Hematopoietic multipotent progenitor cell (in vitro differentiated cells): ENCODE measurements around the gene GRB7. TPM values are rescaled to one million over a fixed set of nuclear protein-coding genes. Genes with fewer than 3 reads are reported as not detected.
"Not testable (repeated sequence)": the region's sequence is repeated elsewhere in the genome, so short reads cannot be mapped to it uniquely, and the experiment has no call there.

Source experiments
- DNase-seq, 3 donors: peaks; one replicate each; pipeline ENCODE4 v3.0.0-alpha.2; 2011 to 2015; ENCODE audit warnings: low read depth in 2 of 3, low spot score in 2 of 3
- total RNA-seq: library from RNA; depleted of rRNA; stranded (reverse); fragments of >200 nt; gene quantifications from one replicate; pipeline ENCODE4 v1.2.3, GENCODE V29; 2012

The GRB7 gene
- total RNA-seq, 1 donor, result not detected

DNA sequence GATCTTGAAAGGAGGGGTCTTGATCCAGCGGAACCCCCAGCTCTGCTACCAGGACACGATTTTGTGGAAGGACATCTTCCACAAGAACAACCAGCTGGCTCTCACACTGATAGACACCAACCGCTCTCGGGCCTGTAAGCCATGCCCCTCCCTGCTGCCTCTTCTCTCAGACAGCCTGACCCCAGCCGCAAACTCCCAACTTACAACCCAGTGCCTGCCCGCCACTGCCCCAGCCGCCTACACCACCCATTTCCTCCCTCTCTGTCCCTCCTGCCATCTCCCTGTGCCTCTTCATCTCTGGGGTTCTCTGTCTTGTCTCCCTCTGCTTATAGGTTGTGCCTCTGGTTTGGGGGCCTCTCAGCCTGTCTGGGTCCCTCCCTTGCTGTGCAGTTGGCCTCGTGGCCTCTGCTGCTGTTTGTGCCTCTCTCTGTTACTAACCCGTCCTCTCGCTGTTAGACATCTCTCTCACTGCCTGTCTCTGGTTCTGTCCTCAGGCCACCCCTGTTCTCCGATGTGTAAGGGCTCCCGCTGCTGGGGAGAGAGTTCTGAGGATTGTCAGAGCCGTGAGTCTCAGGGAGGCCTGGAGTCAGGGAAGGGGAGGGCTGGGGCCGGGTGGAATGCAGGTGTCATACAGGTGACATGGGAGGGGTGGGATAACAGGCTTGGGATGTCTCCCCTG is 28.3 kb upstream of the GRB7 start:
- no peak for DNase-seq

DNA sequence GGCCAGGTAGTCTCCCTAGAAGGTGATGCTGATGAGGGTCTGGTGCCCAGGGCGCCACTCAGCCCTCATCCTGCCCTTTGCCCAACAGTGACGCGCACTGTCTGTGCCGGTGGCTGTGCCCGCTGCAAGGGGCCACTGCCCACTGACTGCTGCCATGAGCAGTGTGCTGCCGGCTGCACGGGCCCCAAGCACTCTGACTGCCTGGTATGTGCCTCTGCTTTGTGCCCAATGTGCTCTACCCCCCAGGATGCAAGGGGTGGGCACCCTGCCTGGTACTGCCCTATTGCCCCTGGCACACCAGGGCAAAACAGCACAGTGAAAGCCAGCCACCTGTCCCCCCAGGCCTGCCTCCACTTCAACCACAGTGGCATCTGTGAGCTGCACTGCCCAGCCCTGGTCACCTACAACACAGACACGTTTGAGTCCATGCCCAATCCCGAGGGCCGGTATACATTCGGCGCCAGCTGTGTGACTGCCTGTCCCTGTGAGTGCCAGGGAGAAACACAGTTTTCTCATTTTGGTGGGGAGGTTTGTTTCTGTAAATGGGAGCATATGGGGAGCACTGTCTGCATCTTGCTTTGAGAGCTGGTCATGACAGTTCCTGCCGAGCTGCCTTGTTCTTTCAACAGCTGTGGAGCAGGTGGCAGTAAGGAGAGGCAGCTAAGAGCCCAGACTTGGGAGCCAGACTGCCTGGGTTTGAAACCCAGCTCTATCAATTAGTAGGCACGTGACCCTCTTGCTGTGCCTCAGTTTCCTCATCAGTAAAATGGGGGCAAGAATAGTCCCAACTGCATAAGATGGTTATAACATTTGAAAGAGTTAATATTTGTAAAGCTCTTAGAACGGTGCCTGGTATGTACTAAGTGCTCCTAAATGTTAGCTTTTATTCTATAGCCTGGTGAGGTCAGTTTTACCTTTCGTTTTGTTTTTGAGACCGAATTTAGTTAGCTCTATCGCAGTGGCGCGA is 27.5 kb upstream of the GRB7 start:
- no peak for DNase-seq

DNA sequence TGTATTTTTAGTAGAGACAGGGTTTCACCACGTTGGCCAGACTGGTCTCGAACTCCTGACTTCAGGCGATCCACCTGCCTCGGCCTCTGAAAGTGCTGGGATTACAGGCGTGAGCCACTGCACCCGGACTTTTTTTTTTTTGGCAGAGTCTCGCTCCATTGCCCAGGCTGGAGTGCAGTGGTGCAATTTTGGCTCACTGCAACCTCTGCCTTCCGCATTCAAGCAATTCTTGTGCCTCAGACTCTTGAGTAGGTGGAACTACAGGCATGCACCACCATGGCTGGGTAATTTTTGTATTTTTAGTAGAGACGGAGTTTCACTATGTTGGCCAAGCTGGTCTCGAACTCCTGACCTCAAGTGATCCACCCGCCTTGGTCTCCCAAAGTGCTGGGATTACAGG is 26.7 kb upstream of the GRB7 start:
- DNase-seq, result not testable (repeated sequence)

DNA sequence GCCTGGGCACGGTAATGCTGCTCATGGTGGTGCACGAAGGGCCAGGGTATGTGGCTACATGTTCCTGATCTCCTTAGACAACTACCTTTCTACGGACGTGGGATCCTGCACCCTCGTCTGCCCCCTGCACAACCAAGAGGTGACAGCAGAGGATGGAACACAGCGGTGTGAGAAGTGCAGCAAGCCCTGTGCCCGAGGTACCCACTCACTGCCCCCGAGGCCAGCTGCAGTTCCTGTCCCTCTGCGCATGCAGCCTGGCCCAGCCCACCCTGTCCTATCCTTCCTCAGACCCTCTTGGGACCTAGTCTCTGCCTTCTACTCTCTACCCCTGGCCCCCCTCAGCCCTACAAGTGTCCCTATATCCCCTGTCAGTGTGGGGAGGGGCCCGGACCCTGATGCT is 25.9 kb upstream of the GRB7 start:
- DNase-seq, result no peak

DNA sequence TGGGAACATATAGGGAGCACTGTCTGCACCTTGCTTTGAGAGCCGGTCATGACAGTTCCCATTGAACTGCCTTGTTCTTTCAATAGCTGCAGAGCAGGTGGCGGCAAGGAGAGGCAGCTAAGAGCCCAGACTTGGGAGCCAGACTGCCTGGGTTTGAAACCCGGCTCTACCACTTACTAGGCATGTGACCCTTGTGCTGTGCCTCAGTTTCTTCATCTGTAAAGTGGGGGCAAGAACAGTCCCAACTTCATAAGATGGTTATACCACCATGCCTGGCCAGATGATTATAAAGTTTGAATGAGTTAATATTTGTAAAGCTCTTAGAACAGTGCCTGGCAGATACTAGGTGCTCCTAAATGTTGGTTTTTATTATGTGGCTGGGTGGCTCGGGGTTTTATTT is 23.5 kb upstream of the GRB7 start:
- DNase-seq, result no peak

DNA sequence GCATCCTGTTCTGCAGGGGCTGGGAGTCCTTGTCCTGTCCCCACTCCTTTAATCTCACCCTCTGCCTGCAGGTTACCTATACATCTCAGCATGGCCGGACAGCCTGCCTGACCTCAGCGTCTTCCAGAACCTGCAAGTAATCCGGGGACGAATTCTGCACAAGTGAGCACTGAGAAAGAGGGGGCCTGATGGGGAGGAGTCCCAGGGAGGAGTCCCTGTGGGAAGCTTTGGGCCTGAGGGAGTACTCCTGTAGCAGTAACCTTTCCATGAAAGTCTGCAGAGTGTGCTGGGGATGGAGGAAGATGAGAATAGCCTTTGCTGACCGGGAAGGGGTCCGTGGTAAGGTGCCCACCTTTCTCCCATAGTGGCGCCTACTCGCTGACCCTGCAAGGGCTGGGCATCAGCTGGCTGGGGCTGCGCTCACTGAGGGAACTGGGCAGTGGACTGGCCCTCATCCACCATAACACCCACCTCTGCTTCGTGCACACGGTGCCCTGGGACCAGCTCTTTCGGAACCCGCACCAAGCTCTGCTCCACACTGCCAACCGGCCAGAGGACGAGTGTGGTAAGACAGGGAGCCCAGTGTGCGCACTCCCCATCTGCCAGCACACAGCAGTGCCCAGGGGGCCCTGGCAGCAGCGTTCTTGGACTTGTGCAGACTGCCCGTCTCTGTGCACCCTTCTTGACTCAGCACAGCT is 22.2 kb upstream of the GRB7 start:
- DNase-seq, result no peak

DNA sequence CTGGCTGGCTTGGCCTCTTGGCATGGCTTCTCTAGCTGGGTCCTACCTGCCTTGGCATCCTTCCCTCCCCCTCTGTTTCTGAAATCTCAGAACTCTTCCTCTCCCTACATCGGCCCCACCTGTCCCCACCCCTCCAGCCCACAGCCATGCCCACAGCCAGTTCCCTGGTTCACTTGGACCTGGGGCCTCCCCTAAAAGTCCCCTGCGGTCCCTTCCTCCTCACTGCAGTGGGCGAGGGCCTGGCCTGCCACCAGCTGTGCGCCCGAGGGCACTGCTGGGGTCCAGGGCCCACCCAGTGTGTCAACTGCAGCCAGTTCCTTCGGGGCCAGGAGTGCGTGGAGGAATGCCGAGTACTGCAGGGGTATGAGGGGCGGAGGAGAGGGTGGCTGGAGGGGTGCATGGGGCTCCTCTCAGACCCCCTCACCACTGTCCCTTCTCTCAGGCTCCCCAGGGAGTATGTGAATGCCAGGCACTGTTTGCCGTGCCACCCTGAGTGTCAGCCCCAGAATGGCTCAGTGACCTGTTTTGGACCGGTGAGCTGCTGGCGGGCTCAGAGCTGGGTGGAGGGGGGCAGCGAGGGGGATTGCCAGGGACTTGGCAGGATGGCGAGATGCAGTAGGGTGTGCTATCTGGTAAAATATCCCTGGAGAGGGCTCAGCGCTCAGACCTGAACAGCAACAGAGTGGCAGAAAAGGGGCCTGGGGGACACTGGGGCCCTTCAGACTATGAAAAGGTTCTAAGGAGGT is 21.5 kb upstream of the GRB7 start:
- DNase-seq, result no peak

DNA sequence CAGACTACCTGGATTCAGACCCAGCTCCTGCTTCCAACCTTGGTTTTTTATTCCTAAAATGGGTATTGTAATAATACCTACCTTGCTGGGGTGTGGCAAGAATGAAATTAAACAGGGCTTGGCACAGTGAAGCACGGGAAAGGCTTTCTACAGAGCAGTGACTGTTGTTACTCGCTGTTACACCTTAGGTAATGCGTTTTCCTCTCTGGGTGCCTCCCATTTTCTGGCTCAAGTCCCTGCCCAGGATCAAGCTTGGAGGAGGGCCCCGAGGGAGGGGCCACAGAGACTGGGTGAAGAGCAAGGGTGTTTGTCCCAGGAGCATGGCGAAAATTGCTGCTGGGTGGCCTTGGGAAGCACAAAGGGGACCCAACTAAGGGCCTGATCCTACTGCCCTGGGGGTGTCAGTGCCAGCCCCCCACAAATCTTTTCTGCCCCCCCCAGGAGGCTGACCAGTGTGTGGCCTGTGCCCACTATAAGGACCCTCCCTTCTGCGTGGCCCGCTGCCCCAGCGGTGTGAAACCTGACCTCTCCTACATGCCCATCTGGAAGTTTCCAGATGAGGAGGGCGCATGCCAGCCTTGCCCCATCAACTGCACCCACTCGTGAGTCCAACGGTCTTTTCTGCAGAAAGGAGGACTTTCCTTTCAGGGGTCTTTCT is 20.7 kb upstream of the GRB7 start:
- DNase-seq, result no peak

DNA sequence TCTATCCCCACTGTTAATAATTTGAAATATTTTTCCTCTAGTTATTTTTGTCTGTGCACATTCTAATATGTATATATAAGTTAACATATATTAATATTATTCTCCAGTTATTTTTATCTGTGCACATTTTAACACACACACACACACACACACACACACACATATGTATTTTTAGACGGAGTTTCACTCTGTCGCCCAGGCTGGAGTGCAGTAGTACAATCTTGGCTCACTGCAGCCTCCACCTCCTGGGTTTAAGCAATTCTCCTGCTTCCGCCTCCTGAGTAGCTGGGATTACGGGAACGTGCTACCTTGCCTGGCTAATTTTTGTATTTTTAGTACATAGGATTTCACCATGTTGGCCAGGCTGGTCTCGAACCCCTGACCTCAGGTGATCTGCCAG is 20.1 kb upstream of the GRB7 start:
- DNase-seq, result no peak

DNA sequence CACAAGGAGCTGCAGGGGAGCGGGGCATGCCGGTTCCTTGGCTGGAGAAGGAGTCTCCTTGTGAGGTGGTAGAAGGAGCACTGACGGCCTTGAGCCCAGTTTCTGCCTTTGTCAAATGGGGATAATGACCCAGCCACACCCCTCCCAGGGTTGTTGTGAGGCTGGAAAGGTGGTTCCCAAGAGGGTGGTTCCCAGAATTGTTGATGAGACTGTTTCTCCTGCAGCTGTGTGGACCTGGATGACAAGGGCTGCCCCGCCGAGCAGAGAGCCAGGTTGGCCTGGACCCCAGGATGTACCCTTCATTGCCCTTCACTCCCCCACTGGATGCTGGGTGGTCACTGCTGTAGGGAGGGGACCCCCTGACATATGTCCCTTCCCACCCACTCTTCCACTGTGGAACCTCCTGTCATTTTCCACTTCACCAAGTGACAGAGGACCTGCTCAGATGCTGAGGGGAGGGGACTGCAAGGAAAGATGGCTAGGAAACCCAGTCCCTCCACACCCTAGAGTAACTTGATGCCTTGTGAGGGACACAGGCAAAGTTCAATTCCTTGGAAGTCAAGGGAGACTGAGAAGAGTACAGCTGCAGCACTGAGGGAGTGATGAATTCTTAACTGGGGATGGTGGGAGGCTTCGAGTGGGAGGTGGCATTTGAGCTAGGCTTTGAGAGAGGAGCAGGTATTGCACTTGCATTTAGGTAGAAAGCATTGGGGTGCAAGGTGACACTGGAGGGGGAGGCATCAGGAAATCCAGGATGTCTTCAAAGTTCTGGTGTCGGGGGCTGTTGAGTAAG is 18.0 kb upstream of the GRB7 start:
- no peak for DNase-seq

DNA sequence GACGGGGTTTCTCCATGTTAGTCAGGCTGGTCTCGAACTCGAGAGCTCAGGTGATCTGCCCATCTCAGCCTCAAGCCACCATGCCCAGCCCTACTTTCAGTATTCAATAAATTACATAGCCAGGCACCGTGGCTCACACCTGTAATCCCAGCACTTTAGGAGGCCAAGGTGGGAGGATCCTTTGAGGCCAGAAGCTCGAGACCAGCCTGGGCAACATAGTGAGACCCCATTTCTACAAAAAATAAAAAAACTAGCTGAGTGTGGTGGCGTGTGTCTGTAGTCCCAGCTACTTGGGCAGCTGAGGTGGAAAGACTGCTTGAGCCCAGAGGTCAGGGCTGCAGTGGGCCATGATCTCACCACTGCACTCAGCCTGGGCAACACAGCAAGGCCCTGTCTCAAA is 15.6 kb upstream of the GRB7 start:
- no peak for DNase-seq

DNA sequence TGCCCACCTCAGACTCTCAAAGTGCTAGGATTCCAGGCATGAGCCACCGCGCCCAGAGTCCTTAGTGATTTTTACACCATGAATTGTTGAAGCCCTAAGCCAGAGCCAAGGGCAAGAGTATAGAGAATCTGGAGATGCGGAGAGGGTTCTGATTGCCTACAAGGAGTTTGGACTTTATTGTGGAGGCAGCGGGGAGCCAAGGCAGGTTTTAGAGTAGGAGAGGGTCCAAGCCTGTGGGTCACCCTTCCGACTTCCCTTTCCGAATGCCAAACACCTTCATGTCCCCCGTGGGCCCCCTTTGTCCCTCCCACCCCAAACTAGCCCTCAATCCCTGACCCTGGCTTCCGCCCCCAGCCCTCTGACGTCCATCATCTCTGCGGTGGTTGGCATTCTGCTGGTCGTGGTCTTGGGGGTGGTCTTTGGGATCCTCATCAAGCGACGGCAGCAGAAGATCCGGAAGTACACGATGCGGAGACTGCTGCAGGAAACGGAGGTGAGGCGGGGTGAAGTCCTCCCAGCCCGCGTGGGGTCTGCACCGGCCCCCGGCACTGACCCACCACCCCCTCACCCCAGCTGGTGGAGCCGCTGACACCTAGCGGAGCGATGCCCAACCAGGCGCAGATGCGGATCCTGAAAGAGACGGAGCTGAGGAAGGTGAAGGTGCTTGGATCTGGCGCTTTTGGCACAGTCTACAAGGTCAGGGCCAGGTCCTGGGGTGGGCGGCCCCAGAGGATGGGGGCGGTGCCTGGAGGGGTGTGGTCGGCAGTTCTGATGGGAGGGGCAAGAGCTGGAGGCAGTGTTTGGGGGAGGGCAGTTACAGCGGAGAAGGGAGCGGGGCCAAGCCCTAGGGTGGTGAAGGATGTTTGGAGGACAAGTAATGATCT is 14.5 kb upstream of the GRB7 start:
- DNase-seq, result no peak

DNA sequence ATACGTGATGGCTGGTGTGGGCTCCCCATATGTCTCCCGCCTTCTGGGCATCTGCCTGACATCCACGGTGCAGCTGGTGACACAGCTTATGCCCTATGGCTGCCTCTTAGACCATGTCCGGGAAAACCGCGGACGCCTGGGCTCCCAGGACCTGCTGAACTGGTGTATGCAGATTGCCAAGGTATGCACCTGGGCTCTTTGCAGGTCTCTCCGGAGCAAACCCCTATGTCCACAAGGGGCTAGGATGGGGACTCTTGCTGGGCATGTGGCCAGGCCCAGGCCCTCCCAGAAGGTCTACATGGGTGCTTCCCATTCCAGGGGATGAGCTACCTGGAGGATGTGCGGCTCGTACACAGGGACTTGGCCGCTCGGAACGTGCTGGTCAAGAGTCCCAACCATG is 13.0 kb upstream of the GRB7 start:
- DNase-seq, result no peak

DNA sequence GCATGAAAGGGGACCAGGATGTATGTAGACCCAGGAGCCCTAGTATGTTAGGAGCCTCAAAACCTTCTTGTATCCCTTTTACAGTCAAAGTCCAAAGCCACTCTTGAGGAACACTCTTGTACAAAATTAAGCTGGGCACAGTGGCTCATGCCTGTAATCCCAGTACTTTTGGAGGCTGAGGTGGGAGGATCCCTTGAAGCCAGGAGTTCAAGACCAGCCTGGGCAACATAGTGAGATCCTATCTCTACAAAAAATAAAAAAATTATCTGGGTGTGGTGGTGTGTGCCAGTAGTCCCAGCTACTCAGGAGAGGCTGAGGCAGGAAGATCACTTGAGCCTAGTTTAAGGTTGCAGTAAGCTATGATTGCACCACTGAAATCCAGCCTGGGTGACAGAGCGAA is 11.8 kb upstream of the GRB7 start:
- DNase-seq, result not testable (repeated sequence)

DNA sequence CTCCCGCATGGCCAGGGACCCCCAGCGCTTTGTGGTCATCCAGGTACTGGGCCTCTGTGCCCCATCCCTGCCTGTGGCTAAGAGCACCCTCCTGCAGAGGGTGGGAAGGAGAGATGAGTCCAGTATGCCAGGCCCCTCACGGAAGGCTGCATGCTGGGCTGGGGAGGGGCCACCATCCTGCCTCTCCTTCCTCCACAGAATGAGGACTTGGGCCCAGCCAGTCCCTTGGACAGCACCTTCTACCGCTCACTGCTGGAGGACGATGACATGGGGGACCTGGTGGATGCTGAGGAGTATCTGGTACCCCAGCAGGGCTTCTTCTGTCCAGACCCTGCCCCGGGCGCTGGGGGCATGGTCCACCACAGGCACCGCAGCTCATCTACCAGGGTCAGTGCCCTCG is 11.1 kb upstream of the GRB7 start:
- DNase-seq, result no peak

DNA sequence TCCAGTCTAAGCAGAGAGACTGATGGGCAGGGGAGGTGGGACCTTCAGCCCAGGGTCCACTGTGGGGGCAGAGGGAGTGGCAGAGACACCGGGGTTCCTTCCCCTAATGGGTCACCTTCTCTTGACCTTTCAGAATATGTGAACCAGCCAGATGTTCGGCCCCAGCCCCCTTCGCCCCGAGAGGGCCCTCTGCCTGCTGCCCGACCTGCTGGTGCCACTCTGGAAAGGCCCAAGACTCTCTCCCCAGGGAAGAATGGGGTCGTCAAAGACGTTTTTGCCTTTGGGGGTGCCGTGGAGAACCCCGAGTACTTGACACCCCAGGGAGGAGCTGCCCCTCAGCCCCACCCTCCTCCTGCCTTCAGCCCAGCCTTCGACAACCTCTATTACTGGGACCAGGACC is 10.2 kb upstream of the GRB7 start:
- DNase-seq, result no peak

DNA sequence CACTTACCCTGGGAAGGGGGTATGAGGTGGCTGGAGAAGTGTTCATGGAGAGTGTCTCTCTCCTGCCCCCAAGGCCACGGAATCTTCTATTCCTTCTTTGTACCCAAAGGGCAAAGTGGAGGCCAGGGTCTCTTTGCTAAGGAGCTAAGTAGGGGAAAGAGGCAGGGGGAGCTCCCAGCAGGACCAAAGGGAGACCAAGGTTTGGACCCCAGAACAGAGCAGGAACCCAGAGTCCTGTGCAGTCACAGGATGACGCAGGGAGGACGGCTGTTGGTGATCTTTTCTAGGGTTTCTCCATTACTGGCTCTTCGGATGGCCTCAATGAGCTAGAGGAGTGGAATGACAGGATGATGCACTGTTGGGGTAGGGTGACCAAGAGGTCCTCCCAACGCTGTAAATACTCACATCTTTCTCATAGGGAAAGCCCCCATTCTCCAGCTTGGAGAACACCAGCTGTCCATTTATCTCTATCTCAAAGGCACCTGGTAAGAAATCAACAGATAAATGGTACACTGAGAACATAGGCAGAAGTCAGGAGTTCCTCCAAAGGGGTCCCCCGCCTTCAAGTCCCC is 8.4 kb upstream of the GRB7 start:
- no peak for DNase-seq
